ENCODE data around the gene DVL3. TPM values are rescaled to one million over a fixed set of nuclear protein-coding genes. Genes with fewer than 3 reads are reported as not detected.
"Not testable (repeated sequence)": the region's sequence is repeated elsewhere in the genome, so short reads cannot be mapped to it uniquely, and the experiment has no call there.

The DVL3 gene
- 100 to 1,000 TPM in 1 of 2 donors, 10 to 100 TPM in 1; 50.5 to 102 TPM for total RNA-seq

- Histone ChIP-seq H3K4me3 (peak within 1 kb of the TSS; percentile 95), H3K4me1 (ENCODE audit: control insufficient read depth in 1 of 2, low read depth in 2 of 2) (peaks cover 32 to 42% of the 10 kb centered on the region in 2 donors), H3K9me3 (no peaks in the 10 kb centered on the region), H3K27me3 (replicated peaks; ENCODE audit: insufficient read depth) (no peaks in the 10 kb centered on the region), H3K36me3 (no peaks in the 10 kb centered on the region), H3K27ac (peak within 1 kb of the TSS; percentile 93 to 95)
- peak; percentile 56 for ATAC-seq (ENCODE audit: insufficient number of reproducible peaks, low FRiP score, low read depth)
- TF ChIP-seq CTCF (IDR thresholded peaks at IDR 0.05) = no peak
- DNase-seq (ENCODE audit: low spot score) = no peak
These were observed at the start of gene DVL3 for GRCh38 chr3:184154885-184155643. DVL3 (plus strand) TSS chr3:184155377; CDS start chr3:184155636, 259 bp downstream.

- H3K4me1 ChIP-seq (ENCODE audit: control insufficient read depth in 1 of 2, low read depth in 2 of 2) = no peaks in the 10 kb centered on the region
- H3K27me3 ChIP-seq (replicated peaks; ENCODE audit: insufficient read depth) = no peaks in the 10 kb centered on the region
- no peaks in the 10 kb centered on the region for H3K9me3 ChIP-seq
- H3K27ac ChIP-seq = no peak overlapping the region
- ATAC-seq (ENCODE audit: insufficient number of reproducible peaks, low FRiP score, low read depth) = no peak
- TF ChIP-seq CTCF (IDR thresholded peaks at IDR 0.05) = no peak
- DNase-seq (ENCODE audit: low spot score) = no peak
- H3K4me3 ChIP-seq = no peak overlapping the region
- no peaks in the 10 kb centered on the region for H3K36me3 ChIP-seq
These were observed 44.9 kb upstream of the DVL3 start for GRCh38 chr3:184110316-184110725.

- Histone ChIP-seq H3K4me1 (ENCODE audit: control insufficient read depth in 1 of 2, low read depth in 2 of 2) (no peaks in the 10 kb centered on the region), H3K9me3 (no peaks in the 10 kb centered on the region), H3K36me3 (no peaks in the 10 kb centered on the region), H3K27ac (no peak overlapping the region), H3K27me3 (replicated peaks; ENCODE audit: insufficient read depth) (no peaks in the 10 kb centered on the region), H3K4me3 (no peak overlapping the region)
- no peak for TF ChIP-seq CTCF (IDR thresholded peaks at IDR 0.05)
- ATAC-seq (ENCODE audit: insufficient number of reproducible peaks, low FRiP score, low read depth) (no peak), DNase-seq (ENCODE audit: low spot score) (no peak)
These were observed 39.2 kb upstream of the DVL3 start for GRCh38 chr3:184116017-184116416.

GRCh38 chr3:184117636-184118035, 37.5 kb upstream of the DVL3 start:
- H3K9me3 ChIP-seq = no peaks in the 10 kb centered on the region
- H3K36me3 ChIP-seq = no peaks in the 10 kb centered on the region
- DNase-seq (ENCODE audit: low spot score) (no peak), ATAC-seq (ENCODE audit: insufficient number of reproducible peaks, low FRiP score, low read depth) (no peak)
- H3K27me3 ChIP-seq (replicated peaks; ENCODE audit: insufficient read depth) = no peaks in the 10 kb centered on the region
- no peak for TF ChIP-seq CTCF (IDR thresholded peaks at IDR 0.05)
- no peaks in the 10 kb centered on the region for H3K4me1 ChIP-seq (ENCODE audit: control insufficient read depth in 1 of 2, low read depth in 2 of 2)
- H3K27ac ChIP-seq = no peak overlapping the region
- H3K4me3 ChIP-seq = no peak overlapping the region

GRCh38 chr3:184121031-184121430, 34.1 kb upstream of the DVL3 start:
- not testable (repeated sequence) for H3K27ac ChIP-seq; DNase-seq (ENCODE audit: low spot score); H3K9me3 ChIP-seq; H3K4me1 ChIP-seq (ENCODE audit: control insufficient read depth in 1 of 2, low read depth in 2 of 2); H3K36me3 ChIP-seq; H3K27me3 ChIP-seq (replicated peaks; ENCODE audit: insufficient read depth); ATAC-seq (ENCODE audit: insufficient number of reproducible peaks, low FRiP score, low read depth); H3K4me3 ChIP-seq

GRCh38 chr3:184126006-184126405, 29.2 kb upstream of the DVL3 start:
- no peak overlapping the region for H3K4me3 ChIP-seq
- ATAC-seq (ENCODE audit: insufficient number of reproducible peaks, low FRiP score, low read depth) = no peak
- TF ChIP-seq CTCF (IDR thresholded peaks at IDR 0.05) = no peak

More at GRCh38 chr3:184126006-184126405, 29.2 kb upstream of the DVL3 start:
- Histone ChIP-seq H3K27ac (no peak overlapping the region), H3K4me1 (ENCODE audit: control insufficient read depth in 1 of 2, low read depth in 2 of 2) (no peaks in the 10 kb centered on the region), H3K9me3 (no peaks in the 10 kb centered on the region), H3K27me3 (replicated peaks; ENCODE audit: insufficient read depth) (no peaks in the 10 kb centered on the region), H3K36me3 (no peaks in the 10 kb centered on the region)
- no peak for DNase-seq (ENCODE audit: low spot score)

All from thoracic aorta (tissue), 2 donors.